ENCODE measurements around the gene CORO7. TPM values are rescaled to one million over a fixed set of nuclear protein-coding genes. Genes with fewer than 3 reads are reported as not detected.

CORO7 gene
- total RNA-seq, 2 experiments from 2014 or later, result 142 to 246 TPM

DNA sequence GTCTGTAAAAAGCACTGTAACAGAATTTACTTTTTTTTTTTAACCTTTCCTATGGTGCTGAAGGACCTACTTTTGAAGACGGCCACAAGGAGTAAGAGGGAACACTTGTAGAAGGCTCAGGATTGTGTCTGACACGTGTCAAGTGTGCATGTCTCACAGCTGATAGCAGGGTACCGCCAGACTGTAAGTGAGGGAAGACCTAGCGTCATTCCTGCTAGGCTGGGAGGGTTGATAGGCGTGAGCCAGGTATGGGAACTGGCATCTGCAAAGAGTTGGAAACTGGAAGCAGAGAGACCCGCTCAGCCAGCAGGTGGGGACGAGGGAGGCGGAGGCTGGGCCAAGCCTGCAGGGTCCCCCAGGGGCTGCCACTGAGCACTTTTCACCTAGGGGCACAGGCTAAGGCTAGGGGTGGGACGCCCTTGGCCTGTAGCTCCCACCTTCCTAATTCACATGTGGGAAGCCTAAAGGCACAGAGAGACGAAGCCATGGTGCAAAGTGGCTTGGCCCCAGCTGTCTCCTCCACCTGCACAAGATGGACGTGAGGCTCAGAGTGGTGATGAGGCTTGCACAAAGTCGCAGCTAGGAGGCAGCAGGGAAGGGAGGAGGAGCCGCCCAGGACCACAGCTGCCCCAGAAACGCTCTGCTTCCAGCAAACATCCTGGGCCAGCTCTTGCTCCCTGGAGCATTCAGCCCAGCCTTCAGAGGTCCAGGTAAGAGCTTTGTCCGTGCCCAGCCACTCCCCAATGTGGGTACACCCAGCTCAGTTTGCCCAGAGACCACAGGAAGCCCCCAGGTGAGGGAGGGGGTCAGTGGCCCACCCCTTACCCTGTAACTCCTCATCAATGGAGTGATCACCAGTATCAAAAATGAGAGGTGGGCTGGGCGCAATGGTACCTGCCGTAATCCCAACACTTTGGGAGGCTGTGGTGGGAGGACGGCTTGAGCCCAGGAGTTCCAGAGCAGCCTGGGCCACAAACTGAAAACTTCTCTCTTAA is 25.8 kb downstream of the CORO7 start:
- peaks cover 14% of the 10 kb centered on the region for H3K36me3 Mint-ChIP-seq
- no peak overlapping the region for H3K27ac Mint-ChIP-seq
- peaks cover 1% of the 10 kb centered on the region for H3K4me1 Mint-ChIP-seq
- CTCF ChIA-PET, result interaction anchor here (2.9 kb wide), 1 partner anchor 12 kb away, joined by 13 read pairs; no protein-coding TSS in a partner anchor
- no peaks in the 10 kb centered on the region for H3K9me3 Mint-ChIP-seq (ENCODE audit: low read depth)
- no peak overlapping the region for H3K4me3 Mint-ChIP-seq
- no peak for ATAC-seq
- no peak for DNase-seq
- H3K27me3 Mint-ChIP-seq, result no peaks in the 10 kb centered on the region

DNA sequence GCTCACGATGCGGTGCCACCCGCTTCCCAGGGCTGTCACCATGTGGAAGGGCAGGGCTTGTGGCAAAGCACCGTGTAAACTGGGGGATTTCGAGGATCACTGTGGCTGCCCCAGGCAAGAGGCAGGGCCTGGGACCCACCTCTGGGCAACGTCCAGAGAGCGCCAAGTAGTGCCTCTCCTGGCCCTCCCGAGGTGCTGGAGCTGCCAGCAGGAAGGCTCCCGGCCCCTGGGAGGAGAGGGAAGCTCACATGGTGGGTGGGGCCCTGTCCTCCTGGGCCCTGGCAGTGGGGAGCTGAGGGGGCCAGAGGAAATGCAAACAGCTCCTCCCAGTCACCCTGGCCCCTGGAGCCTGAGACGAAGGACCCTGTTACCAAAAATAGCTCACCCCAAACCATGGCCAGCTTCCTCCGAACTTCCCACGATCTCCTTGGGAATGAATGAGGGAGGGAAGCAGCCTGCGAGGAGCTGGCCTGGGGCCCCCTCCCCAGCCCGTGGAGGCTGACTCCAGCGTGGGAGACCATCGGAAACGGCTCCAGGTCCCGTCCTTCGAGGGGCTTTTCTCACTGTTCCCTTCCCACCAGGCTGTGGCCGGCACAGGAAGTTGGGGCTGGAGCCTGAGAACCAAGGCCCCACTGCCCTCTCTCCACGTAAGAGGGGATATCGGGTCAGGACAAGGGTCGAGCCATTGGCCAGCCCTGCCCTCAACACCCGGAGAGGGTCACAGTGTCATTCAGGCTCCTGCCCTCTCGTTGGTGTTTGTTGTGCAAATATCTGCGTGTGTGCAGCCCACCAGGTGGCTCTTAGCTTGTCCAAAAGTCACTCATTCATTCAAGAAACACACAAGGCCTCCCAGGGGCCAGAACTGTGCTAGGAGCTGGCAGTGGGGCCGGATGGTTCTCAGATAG is 27.1 kb downstream of the CORO7 start:
- CTCF ChIA-PET, result interaction anchor here (2.9 kb wide), 1 partner anchor 13 kb away, joined by 13 read pairs; no protein-coding TSS in a partner anchor
- ATAC-seq, result no peak
- DNase-seq, result no peak

DNA sequence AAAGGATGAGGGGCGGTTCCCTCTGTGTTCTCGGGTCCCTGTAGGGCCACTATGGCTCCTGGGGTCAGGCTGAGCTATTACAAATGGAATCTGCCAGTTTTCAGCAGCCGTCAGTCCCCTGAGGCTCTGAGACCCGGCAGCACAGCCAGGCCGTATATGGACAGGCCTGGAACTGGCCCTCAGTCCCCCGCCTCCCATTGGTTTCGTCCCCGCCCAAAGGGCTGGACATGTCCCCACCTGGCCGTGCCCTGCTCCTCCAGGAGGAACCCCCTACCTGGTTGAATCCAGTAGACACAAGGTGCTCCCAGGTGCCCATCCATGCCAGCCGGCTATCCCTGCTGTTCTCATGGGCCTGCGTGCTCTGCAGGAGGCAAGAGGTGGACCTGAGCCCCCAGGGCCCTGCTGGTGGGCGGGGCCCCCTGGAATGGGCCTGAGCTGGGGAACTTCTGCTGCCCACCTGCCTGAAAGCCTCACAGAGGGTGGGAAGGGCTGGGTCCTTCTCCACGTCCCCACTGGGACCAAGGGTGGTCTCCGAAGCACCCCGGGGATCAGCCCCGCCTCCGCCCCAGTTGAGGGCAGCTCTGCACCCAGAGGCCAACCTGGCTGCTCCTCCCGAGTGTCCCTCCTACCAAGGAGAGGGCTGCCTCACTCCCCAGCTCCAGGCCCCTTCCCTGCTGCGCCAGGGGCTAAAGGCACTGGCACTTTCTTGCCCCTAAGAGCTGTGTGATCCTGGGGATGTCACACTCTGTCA is 27.9 kb downstream of the CORO7 start:
- no peak overlapping the region for H3K4me3 Mint-ChIP-seq
- DNase-seq (no peak), ATAC-seq (no peak)
- peaks cover 8% of the 10 kb centered on the region for H3K36me3 Mint-ChIP-seq
- no peaks in the 10 kb centered on the region for H3K27me3 Mint-ChIP-seq
- CTCF ChIA-PET, result interaction anchor here (2.9 kb wide), 1 partner anchor 14 kb away, joined by 13 read pairs; no protein-coding TSS in a partner anchor
- H3K4me1 Mint-ChIP-seq, result no peaks in the 10 kb centered on the region
- H3K9me3 Mint-ChIP-seq (ENCODE audit: low read depth), result no peaks in the 10 kb centered on the region
- H3K27ac Mint-ChIP-seq, result no peak overlapping the region

More for the DNA sequence above, 27.1 kb downstream of the CORO7 start:
- Mint-ChIP-seq H3K36me3 (peaks cover 8% of the 10 kb centered on the region), H3K4me1 (no peaks in the 10 kb centered on the region), H3K27me3 (no peaks in the 10 kb centered on the region), H3K4me3 (no peak overlapping the region), H3K27ac (no peak overlapping the region), H3K9me3 (ENCODE audit: low read depth) (no peaks in the 10 kb centered on the region)

DNA sequence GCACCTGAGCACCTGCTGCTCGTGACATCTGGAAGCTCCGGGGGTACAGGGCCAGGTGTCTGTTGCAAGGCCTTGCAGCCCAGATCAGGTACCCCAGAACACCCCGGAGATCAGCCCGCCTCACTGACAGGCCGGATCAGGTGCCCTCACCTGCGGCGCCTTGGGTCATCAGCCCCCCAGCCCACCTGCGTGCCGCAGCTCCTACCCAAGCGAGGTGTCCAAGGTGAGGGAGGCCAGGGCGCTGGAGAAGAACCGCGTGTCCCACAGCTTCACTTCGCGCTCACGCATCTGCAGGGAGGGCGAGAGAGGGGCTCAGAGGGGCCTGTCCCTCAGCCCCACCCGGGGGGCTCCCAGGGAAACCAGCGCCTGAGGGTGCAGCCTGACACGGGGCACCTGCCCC is 28.6 kb downstream of the CORO7 start:
- no peak overlapping the region for H3K4me3 Mint-ChIP-seq
- H3K27ac Mint-ChIP-seq, result no peak overlapping the region
- peaks cover 9% of the 10 kb centered on the region for H3K36me3 Mint-ChIP-seq
- CTCF ChIA-PET, result no interaction called here
- H3K4me1 Mint-ChIP-seq, result no peaks in the 10 kb centered on the region
- DNase-seq (no peak), ATAC-seq (no peak)
- H3K27me3 Mint-ChIP-seq, result no peaks in the 10 kb centered on the region
- H3K9me3 Mint-ChIP-seq (ENCODE audit: low read depth), result no peaks in the 10 kb centered on the region

DNA sequence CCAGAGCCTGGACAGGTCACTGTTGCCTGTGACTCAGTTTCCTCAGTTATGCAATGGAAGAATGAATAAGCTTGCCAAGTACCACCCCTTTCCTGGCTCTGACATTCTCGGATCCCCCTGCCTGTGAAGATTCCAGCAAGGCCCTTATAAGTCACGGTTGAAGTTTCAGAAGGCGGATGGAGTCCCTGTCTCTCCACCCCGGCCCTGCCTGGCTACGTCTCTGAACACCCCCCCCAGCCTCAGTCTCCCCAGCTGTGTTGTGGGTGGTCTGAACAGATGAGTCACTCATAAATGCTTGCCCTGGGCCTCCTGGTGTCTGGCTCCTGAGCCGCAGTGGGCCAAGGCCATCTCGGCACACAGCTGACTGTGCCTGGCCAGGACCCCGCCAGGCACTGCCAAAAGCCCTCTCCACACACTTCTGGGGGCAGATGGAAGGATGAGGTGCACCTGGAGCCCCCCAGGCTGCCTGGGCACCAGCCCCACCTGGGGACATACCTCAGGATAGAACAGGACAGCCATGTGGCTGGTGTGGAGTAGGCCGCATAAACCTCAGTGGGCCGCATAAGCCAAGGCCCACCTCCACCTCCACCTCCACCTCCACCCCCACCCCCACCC is 29.3 kb downstream of the CORO7 start:
- CTCF ChIA-PET, result interaction anchor here (1.1 kb wide), 1 partner anchor 16 kb away, joined by 3 read pairs; no protein-coding TSS in a partner anchor
- H3K4me1 Mint-ChIP-seq, result no peaks in the 10 kb centered on the region
- no peaks in the 10 kb centered on the region for H3K27me3 Mint-ChIP-seq
- no peak for DNase-seq
- ATAC-seq, result no peak
- no peak overlapping the region for H3K4me3 Mint-ChIP-seq
- H3K36me3 Mint-ChIP-seq, result peaks cover 7% of the 10 kb centered on the region
- no peak overlapping the region for H3K27ac Mint-ChIP-seq
- H3K9me3 Mint-ChIP-seq (ENCODE audit: low read depth), result no peaks in the 10 kb centered on the region

DNA sequence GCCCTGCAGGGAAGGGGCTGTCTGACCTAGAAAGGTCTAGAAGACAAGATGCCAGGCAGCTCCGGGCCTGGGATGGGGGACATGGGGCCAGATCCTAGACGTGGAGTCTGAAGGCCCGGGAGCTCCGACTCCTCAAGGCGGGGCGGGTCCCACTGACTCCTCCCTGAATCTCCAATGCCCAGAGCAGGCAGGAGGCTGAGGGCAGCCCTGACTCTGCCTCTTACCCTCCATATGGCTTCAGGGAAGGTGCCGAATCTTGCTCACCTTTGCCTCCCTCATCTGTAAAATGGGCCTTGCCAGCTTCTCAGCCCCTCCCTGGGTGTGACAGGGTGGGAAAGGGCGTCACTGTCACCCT is 30.0 kb downstream of the CORO7 start:
- CTCF ChIA-PET, result interaction anchor here (1.1 kb wide), 1 partner anchor 16 kb away, joined by 3 read pairs; no protein-coding TSS in a partner anchor
- no peaks in the 10 kb centered on the region for H3K4me1 Mint-ChIP-seq
- DNase-seq (no peak), ATAC-seq (no peak)
- no peaks in the 10 kb centered on the region for H3K27me3 Mint-ChIP-seq
- H3K27ac Mint-ChIP-seq, result no peak overlapping the region
- H3K4me3 Mint-ChIP-seq, result no peak overlapping the region
- peaks cover 7% of the 10 kb centered on the region for H3K36me3 Mint-ChIP-seq
- no peaks in the 10 kb centered on the region for H3K9me3 Mint-ChIP-seq (ENCODE audit: low read depth)

DNA sequence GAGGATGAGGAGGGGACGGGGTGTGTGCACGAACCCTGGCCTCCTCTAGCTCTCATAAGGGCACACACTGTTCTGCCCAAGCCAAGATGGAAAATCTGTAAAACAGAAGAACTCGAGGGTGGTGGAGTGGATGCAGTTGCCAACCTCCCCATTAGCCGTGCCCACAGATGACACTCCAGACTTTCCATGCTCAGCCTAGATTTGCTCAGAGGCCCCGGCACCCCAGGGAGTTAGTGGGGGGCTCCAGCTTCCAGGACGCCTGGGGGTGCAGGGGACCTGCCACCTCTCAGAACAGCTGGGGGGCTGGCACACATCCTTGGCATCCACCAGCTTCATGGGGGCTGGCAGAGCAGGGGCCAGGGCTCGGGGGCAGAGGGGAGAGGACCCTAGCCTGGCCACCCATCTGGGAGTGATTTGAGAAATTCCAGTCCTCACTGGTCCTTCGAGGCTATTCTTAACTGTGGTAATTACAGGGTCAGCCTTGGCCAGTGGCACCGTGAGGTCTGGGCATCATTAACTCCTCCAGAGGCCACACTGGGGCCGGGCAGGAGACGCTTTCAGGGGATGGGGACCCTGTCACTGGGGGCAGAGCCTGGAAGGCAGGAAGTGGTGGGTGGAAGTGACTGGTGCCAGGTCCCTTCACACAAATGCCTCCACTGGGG is 30.5 kb downstream of the CORO7 start:
- CTCF ChIA-PET, result interaction anchor here (0.8 to 1.1 kb wide), 2 partner anchors 17 to 23 kb away, joined by 3 read pairs; no protein-coding TSS in a partner anchor
- no peak overlapping the region for H3K4me3 Mint-ChIP-seq
- ATAC-seq (no peak), DNase-seq (no peak)
- no peaks in the 10 kb centered on the region for H3K27me3 Mint-ChIP-seq
- no peaks in the 10 kb centered on the region for H3K9me3 Mint-ChIP-seq (ENCODE audit: low read depth)
- no peak overlapping the region for H3K27ac Mint-ChIP-seq
- no peaks in the 10 kb centered on the region for H3K4me1 Mint-ChIP-seq
- H3K36me3 Mint-ChIP-seq, result peaks cover 7% of the 10 kb centered on the region

DNA sequence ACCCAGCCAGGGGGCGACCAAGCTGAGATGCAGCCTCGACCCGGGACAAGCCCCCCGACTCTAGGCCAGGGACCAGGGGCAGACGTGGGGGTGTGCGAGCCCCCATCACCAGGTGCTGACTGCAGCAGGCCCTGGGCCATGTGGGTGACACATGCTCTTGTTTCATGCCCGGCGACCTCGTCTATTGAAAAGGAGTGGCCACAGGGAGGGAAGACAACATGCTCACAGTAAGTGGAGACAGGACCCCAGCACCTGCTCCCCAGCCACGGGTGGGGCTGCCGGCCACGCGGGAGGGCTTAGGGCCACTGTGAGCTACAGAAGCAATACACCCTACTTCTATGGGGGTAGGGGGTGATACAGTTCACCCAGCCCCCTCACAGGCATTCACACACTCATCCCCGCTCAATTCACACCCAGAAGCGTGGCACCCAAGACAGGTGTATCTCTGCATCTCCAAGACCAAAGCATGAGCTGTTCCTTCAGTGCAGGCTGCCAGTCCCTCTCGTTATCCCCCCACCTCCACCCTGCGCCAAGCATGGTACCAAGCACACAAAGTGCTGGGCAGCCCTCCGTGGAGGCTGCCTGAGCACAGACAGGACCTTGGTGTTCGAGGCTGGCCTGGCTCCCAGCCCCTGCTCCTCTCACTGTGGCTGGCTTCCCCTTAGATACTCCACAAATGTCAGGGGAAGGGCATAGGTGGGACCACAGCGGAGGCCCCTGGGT is 31.2 kb downstream of the CORO7 start:
- Mint-ChIP-seq H3K27ac (no peak overlapping the region), H3K9me3 (ENCODE audit: low read depth) (no peaks in the 10 kb centered on the region), H3K27me3 (no peaks in the 10 kb centered on the region), H3K36me3 (peaks cover 5% of the 10 kb centered on the region), H3K4me3 (no peak overlapping the region), H3K4me1 (no peaks in the 10 kb centered on the region)
- DNase-seq (no peak), ATAC-seq (no peak)
- CTCF ChIA-PET, result interaction anchor here (0.8 kb wide), 1 partner anchor 24 kb away, joined by 3 read pairs; no protein-coding TSS in a partner anchor

DNA sequence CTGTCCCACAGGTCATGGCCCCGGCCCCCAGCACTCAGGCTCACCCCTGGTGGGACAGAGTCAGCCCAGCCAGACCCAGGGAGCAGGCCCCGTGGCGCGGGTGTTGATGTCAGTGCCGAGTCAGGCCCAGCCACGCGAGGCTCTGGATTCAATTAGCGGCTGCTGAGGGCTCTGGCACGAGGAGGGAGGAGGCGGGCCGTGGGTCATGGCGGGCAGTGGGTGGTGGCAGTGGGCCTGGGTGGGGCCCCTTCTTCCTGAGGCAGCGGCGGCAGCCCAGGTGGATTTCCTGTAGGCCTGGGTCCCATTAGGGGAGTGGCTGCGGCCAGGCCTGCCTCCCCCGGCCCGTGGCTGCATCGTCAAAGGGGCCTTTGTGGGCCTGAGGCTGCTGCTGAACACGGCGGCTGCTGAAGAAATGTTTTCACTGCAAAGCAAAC is 31.9 kb downstream of the CORO7 start:
- no peak overlapping the region for H3K4me3 Mint-ChIP-seq
- peaks cover 4% of the 10 kb centered on the region for H3K36me3 Mint-ChIP-seq
- ATAC-seq, result no peak
- no peaks in the 10 kb centered on the region for H3K9me3 Mint-ChIP-seq (ENCODE audit: low read depth)
- H3K27me3 Mint-ChIP-seq, result no peaks in the 10 kb centered on the region
- no peak for DNase-seq
- CTCF ChIA-PET, result no interaction called here
- H3K27ac Mint-ChIP-seq, result no peak overlapping the region
- H3K4me1 Mint-ChIP-seq, result no peaks in the 10 kb centered on the region

DNA sequence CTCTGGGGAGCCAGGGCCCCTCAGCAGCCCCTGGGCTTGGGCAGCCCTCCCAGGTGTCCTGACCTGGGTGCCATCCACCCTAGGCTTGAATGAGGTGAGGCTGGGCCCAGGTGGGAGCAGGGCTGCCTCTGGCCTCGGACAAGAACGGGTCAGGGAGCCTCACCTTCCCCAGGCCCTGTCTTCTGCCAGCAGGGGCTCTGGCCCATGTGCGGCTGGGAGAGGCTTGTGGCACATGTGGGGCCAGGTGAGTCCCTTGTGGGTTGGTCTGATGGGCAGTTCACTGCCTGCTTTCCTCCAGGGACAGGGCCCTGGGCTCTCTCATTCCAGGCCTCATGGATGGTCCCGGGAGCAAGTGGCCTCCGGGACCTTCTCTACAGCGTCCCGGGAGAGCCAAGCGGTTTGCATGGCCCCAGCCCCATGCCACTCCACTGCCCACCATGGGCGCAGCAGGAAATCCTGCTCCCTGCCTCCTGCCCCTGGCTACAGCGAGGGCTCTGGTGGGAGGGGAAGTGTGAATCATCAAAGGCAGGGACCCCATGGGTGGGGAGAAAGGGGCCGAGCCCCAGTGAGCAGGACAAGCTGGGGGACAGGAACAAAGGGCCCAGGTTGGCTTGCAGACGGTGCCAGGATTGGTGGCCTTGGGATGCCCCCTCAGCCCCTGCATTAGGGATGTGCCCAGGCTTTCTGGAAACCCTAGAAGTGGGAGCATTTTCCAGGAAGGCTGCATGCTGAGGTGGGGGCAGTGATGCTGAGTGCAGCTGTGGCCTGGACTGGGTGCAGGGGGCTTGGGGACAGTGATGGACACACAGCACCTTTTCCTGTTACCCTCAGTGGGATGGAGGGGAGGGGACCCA is 32.6 kb downstream of the CORO7 start:
- H3K27me3 Mint-ChIP-seq, result no peaks in the 10 kb centered on the region
- H3K4me3 Mint-ChIP-seq, result no peak overlapping the region
- CTCF ChIA-PET, result no interaction called here
- peaks cover 4% of the 10 kb centered on the region for H3K36me3 Mint-ChIP-seq
- ATAC-seq, result no peak
- no peak for DNase-seq
- no peaks in the 10 kb centered on the region for H3K9me3 Mint-ChIP-seq (ENCODE audit: low read depth)
- H3K27ac Mint-ChIP-seq, result no peak overlapping the region
- no peaks in the 10 kb centered on the region for H3K4me1 Mint-ChIP-seq

DNA sequence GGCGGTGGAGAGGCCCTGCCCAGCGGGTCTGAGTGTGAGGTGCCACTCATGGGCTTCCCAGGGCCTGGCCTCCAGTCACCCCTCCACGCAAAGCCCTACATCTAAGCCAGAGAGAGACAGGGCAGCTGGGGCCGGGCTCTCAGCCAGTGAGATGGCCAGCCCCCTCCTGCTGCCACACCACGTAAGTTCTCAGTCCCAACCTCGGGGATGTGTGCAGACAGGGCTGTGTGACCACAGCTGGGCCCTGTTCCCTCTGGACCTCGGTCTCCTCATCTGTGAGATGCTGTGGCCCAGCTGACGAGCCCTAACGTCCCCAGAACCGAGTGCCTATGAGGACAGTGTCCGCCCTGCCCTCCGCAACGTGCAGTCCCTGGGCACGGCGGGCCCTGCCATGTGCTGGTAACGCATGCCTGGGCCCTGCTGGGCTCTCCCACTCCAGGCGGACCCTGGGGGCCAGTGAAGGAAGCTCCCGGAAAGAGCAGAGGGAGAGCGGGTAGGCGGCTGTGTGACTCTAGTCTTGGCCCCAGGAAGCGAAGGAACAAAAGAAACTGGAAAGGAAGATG is 33.5 kb downstream of the CORO7 start:
- peaks cover 4% of the 10 kb centered on the region for H3K36me3 Mint-ChIP-seq
- peaks cover under 1% of the 10 kb centered on the region for H3K4me1 Mint-ChIP-seq
- no peak overlapping the region for H3K27ac Mint-ChIP-seq
- CTCF ChIA-PET, result no interaction called here
- DNase-seq (no peak), ATAC-seq (no peak)
- H3K9me3 Mint-ChIP-seq (ENCODE audit: low read depth), result no peaks in the 10 kb centered on the region
- no peaks in the 10 kb centered on the region for H3K27me3 Mint-ChIP-seq
- H3K4me3 Mint-ChIP-seq, result no peak overlapping the region

Data from activated CD8-positive, alpha-beta memory T cell treated with anti-CD3 and anti-CD28 coated beads, Interleukin-2, amount 10 ng/mL, durations not matched to agents 7 days and 5 days (primary cell).